Limb (tissue), 2 donors: ENCODE data around the gene EMC10.
A peak's percentile ranks its signal among the peaks of the same experiment; 100 is the strongest.

Experiments
- DNase-seq, 2 donors: peaks; one replicate each; pipeline ENCODE4 v3.0.0-alpha.2; 2016; ENCODE audit errors: extremely low spot score in 2 of 2

The EMC10 gene

DNA sequence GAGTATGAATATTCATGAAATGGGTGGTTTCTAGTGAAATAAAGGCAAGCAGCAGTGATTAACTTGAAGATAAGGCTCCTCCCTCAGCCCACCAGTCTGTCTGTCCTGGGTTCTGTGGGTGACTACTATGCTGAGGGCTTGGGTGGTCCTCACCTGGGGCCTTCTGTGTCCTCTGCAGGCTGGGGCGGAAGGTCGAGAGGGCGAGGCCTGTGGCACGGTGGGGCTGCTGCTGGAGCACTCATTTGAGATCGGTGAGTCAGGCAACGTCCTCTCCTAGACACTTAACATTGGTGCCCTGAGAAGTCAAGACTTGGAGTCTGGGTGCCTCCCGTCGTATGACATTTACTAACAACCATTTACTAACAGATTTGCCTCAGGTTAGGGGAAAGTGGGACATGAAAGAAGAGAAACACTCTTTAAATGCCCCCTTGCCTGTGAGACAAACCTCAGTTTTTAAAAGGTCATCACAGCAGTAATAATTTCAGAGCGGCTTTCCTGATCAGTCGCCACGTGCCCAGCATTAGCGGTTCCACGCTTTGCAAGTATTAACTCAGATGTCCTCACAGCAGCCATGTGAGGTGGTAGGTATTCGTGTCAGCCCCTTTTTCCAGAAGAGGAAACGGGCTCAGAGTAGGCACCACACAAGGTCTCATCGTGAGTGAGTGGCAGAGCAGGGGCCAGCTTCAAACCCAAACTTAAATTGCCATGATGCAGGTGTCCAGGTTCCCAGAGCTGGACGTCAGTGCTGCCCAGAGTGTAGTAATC lies 1.6 kb downstream of the EMC10 start:
- DNase-seq: no peak

DNA sequence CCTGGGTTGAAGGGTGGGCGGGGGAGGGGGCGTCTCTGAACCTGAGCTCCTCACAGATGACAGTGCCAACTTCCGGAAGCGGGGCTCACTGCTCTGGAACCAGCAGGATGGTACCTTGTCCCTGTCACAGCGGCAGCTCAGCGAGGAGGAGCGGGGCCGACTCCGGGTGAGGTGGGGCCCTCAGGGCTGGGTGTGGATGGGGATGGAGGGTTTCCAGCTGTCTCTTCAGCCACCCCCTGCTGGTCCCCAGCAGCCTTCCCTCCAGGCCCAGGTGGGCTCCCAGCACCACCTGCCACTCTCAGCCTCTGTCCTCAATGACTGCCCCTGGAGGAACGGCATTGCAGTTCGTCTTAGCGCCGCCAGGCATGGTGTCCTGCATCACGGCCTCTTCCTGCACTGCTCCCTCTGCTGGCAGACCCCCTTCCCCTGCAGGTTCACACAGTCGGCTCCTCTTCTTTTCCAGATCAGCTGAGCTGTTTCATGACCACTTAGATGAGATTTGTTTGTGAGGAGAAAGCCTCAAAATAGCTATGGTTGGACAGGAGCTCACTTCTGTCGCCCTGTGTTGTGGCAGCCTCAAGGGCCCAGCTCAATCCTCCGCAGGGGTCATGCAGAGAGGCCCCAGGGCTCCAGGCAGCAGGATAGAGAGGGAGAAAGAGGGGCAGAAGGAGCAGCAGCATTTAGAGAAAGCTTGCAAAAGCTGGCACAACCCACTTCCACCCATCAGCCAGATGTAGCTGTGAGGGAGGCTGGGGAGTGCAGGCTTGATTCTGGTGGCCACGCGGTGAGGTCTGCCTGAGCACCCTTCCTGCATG lies 2.8 kb downstream of the EMC10 start:
- no peak for DNase-seq

DNA sequence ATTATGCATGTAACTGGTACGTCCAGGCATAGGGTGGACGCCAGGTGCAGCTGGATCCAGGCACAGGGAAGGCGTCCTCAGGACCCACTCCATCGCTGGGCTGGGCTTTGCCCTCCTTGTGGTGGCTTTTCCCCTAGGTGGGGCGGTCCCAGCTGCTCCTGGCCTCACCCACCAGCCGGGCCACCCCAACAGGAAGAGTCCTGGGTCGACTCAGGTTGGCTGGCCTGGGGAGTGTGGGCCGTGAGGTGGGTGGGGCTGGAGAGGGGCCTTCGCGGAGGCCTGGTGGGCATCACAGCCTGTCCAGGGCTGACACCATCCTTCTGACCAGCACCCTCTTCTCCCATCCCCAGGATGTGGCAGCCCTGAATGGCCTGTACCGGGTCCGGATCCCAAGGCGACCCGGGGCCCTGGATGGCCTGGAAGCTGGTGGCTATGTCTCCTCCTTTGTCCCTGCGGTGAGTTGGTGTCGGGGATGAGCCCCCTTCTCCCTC lies 3.5 kb downstream of the EMC10 start:
- no peak for DNase-seq

DNA sequence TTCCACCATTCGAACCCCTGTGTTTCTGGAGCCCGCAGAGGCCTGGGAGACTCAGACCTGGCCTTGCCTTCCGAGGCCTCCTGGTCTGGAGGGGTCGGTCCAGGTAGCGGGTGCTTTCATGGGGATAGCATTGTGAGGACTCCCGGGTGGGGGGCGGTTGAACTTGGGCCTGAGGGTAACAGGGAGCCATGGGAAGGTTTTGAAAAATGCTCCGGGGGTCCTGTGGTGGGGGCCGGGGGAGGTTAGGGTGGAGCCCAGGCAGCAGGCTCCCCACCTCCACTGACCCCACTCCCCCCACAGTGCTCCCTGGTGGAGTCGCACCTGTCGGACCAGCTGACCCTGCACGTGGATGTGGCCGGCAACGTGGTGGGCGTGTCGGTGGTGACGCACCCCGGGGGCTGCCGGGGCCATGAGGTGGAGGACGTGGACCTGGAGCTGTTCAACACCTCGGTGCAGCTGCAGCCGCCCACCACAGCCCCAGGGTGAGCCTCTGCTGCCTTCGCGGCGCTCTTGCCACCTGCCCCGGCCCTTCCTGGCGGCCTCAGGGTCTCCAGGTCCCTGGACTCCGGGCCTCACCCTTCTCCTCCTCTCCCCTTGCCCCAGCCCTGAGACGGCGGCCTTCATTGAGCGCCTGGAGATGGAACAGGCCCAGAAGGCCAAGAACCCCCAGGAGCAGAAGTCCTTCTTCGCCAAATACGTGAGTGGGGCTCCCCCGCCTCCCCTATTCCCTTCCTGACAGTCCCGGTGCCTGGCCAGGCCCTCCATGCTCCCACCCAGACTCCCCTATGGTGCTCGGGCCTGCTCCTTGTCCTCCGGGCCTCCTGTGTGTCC lies 4.2 kb downstream of the EMC10 start:
- no peak for DNase-seq

DNA sequence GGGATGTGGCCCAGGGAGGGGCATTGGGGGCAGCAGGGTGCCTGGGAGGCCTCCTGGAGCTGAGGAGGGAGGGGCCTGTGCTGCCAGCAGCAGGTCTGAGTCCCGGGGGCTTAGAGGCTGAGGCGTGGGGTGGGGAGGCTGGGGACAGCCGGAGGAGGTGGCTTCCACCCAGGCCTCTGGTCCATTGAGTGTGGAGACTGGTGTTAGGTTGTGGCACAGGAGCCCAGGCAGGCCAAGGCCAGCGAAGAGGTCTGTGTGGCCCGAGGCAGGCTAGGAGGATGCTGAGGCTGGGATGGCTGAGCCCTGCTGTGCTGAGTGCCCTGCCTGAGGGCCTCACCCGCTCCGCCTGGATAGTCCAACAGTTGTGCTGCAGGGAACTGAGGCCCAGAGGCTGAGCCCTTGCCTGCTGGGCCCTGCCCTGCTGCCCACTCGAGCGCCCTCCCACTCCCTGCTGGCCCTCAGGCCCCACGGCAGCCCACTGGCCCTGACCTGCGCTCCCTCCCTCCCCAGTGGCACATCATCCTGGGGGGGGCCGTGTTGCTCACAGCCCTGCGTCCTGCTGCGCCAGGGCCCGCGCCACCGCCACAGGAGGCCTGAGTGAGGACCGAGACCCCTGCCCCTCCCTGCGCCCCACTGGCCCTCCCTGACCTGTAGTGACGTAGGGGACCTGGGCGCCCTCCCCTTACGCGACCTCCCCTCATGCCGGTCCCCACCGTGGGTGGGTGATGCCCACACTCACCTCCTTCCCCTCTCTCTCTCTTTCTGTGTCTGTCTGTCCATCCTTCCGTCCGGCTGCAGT lies 5.2 kb downstream of the EMC10 start:
- no peak for DNase-seq

DNA sequence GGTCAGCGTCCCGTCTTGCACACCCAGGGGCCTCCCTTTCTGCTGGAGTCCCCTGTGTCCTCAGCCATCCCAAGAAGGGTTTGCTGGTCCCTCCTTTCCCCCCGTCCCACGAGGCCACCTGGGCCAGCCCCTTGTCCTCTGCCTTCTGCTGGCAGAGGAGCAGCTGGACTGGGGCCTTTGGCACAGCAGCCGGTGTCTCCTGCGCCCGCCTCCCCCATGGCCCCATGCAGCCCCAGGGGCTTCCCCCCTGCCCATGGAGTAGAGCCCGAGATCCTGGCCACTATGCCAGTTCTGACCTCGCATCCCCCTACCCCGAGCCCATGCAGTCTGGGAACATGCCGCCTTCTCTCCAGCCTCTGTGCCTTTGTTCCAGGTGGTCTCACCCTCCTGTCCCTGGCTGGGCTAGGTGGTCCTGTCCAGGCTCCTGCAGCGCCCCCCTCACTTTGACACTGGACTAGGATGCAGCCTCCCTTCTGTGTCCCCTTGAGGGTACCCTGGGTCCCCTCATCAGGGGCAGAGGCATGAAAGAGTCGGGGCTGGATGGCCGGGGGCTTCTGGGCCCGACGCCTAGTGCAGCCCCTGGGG lies 6.1 kb downstream of the EMC10 start:
- DNase-seq: no peak

DNA sequence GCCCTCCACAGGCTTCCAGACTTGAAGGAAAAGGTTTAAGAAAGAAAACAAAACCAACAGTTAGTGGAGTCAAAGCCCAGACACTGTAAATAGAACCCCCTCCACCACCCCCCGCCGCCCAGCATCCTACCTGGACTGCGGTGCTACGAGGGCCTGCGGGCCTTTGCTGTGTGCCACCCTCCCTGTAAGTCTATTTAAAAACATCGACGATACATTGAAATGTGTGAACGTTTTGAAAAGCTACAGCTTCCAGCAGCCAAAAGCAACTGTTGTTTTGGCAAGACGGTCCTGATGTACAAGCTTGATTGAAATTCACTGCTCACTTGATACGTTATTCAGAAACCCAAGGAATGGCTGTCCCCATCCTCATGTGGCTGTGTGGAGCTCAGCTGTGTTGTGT lies 6.6 kb downstream of the EMC10 start:
- no peak for DNase-seq

DNA sequence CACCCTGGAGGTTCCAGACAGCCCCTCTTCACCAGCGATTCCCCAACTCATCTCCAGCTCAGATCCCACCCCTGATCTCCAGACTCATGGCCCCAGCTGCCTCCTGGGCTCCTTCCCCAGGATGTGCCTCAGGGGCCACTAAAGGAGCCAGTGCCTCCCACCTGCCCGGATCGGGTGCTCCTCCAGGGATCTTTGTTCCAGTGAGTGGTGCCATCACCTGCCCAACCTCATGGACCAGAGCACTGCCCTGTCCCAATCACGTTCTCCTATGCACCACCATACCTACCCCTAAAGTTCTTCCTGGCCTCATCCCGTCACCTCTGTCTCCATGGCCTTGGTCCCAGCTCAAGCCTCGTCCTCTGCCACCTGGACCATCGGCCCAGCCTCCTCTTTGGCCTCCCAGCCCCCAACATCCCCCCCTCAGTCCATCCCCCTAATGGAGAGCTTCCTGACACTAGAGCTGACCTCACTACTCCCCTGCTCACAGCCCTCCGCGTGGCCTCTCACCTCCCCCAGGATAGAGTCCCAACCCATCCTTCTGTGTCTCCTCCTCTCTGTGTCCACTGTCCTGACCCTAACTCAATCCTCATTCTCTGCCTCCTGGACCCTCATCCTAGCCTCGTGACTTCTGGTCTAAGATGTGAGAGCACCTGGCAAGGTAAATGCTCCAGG lies 9.1 kb downstream of the EMC10 start:
- DNase-seq: no peak

DNA sequence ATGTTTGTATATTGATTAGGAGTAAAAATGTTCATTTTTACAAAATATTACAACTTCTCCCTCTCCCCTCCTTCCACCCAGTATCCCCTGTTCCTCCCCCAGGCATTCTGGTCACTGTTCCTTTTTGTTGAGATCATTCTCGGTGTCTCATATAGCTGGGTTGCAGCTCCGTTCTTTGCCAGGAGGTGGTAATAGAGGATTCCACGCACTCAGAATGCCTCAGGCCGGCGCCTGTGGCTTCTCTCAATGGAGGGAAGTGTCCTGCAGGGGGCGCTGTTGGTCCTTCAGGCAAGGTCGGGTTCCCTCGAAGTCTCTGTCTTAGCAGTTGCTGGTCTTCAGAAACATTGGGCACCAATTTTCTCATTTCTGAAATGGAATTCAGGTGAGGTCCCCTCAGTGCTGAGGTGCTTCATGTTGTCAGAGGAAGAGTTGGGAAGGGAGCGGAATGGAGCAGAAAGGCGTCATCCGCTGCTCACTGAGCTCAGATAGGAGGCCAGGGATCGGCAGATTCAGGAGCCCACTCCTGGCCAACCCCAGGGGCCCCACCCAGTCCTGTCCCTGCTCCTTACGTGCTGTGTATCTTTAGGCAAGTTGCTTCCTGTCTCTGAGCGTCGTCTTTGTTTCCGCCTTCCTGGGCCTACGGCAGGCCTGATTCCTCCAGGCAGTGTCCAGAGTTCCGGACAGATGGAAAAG lies 10.7 kb downstream of the EMC10 start:
- no peak for DNase-seq

DNA sequence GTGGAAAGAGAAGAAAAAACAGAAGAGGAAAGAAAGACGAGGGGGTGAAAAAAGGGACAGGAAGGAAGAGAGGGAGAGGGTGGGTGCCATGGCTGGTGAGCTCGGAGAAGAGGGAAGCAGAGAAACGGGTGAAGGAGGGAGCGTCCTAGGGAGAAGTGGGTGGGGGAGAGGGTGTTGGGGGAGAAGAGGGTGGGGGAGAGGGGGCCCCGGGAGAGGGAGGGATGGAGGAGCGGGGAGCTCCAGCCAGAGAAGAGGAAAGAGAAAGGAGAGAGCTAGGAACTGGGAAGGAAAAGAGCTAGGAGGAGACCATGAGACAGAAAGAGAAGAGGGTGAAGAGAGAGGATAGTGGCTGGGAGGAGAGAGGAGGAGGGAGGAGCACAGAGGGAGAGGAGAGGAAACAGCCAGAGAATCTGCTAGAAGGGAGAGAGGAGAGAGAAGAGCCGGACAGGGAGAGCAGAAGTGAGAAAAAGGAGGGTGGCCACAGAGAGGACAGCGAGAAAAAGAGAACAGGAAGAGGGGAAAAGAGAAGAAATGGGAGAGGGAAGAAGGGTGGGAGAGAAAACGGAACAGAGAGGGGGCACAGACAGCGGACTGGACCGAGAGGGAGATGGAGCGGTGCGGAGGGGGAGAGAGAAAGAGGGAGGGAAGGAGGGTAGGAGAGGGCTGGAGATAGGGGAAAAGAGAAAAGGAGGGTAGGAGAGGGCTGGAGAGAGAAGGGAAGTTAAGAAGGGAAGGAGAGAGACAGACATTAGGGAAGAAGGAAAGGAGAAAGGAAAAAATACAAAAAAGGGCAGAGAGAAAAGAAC lies 12.3 kb downstream of the EMC10 start:
- no peak for DNase-seq

DNA sequence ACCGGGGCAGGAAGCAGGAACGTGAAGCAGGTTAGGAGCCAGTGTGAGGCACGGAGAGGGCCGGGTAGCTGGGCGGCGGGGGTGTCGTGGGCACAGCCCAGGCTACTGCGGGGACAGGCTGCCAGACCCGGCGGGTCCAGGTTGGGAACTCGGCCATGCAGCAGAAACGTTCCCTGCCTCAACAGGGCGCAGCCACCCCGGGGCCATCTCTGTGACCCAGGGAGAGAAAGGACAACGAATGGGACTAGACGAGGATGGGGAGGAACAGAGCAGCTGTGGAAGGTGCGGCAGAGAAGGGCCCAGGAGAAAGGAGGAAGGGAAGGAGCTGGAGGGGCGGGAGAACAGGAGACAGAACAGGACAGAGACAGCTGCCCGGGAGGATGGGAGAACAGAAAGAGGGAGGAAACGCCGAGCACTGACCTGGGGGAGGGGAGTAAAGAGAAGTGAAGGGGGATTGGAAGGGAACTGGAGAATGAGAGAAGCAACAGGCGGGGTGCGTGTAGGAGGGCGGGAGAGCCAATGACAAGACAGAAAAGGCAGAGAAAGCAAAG lies 13.2 kb downstream of the EMC10 start:
- DNase-seq: no peak

DNA sequence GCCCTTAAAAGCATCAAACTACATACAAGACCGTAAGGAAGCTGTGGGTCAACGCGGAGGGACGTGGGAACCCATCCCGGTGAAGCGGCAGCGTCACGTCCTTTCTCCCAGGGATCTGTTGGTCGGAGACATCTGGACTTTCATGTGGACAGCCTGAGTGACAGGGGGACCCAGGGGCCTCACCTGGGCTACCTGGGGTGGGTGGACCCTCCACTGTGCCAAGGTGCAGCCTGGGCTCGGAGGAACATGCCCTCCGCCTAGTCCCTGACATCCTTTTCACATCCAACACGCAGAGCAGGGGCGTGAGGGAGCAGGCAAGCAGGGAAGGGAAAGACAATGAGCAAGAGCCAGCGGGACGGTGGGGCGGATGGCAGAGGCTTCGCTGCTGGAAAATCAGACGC lies 14.1 kb downstream of the EMC10 start:
- no peak for DNase-seq

DNA sequence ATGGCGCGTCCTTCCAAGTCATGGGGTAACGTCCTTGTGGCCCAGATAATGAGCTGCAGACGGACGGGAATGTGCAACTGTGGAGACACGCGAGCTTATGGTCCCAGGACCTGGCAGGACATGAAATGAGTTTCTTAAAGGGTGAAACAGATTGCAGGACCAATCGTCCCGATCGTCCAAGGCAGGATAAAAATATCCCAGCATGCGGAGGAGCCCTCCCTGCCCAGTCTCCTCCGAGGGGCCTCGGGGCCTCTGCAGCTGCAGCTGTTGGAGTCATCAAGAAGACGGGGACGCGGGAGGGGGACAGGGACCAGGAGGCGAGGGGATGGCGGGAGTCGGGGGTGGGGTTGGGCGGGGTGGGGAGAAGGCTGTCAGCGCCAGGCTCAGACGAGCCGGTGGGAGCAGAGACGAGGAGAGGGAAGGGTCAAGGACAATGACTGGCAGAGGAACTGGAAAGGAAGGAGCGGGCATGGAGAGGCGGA lies 14.7 kb downstream of the EMC10 start:
- DNase-seq: peak; percentile 64 to 70

DNA sequence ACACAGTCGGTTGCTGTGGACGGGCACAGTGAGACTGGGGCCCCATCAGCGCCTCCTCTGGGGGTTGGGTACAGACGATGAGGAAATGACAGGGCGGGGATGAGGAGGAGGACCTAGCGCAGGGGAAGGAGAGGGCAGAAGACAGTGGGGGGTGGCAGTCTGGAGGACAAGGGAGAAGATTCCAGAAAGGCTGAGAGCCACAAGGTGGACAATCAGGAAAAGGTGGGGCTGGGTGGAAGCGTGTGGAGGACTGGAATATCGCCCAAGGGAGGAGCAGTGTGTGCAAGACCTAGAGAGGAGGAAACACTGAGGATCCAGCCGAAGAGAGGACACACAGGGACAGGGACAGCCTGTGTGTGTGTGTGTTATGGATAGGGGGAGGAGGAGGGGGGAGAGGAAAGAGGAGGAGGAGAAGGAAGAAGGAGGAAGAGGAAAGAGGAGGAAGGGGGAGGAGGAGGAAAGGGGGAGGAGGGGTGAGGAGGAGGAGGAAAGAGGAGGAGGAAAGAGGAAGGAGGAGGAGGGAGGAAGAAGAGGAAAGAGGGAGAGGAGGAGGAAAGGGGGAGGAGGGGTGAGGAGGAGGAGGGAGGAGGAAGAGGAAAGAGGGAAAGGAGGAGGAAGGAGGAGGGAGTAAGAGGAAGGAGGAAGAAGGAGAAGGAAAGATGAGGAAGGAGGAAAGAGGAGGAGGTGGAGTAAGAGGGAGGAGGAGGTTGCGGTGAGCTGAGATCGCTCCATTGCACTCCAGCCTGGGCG lies 16.2 kb downstream of the EMC10 start:
- DNase-seq: no peak

DNA sequence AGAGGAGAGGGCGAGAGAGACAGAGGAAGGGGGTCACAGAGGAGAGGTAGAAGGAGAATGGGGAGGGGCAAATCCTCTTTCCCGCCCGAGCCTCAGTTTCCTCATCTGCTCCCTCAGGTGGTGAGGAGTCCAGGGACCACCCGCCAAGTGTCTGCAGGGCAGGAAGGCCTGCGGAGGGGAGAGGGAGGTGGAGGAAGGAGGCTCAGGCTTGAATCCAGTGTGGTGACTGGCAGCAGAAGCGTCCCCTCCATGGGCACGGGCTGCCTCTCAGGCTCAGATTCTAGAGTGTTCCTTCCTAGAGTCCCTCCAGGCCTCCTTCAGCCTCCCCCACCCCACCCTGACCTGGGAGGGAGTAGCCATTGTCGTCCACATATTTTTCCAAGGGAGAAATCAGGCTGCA lies 16.9 kb downstream of the EMC10 start:
- no peak for DNase-seq

DNA sequence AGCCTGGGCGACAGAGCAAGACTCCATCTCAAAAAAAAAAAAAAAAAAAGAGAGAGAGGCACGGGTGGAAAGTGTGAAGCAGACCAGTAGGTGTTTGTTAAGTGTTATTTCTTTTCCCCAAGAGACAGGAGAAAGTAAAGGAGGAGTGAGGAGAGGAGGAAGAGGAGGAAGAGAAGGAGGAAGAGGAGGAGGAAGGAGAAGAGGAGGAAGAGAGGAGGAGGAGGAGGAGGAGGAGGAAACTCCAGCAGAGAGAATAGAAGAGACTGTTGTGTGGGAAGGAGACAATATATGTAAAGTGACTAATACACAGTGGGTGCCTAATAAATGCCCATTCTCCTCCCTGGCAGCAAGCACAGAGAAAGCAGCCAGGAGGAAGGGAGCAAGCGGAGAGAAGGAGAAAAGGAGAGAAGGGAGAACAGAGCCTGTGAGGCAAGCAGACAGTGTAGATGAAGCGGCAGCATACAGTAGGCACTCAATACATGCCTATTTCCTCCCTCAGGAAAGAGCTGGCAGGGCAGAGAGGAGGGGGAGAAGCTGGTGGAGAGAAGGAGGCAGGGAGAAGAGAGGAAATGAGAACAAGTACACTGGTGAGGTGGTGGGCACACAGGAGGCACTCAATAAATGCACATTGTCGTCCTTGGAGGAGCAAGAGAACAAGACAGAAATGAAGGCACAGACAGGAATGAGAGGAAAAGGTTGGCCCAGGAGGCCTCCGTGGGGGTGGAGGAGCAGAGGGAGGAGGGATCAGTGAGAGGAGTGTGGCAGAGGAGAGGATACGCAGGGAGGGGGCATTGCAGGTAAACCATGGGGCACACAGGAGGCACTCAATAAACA lies 18.1 kb downstream of the EMC10 start:
- peak in 1 of 2 donors; percentile 13 for DNase-seq
